ENCODE measurements around the gene RELT. TPM values are rescaled to one million over a fixed set of nuclear protein-coding genes. Genes with fewer than 3 reads are reported as not detected.

RELT gene
- total and polyA plus RNA-seq, 2 experiments from 2014 or later = 2.0 to 6.3 TPM

DNA sequence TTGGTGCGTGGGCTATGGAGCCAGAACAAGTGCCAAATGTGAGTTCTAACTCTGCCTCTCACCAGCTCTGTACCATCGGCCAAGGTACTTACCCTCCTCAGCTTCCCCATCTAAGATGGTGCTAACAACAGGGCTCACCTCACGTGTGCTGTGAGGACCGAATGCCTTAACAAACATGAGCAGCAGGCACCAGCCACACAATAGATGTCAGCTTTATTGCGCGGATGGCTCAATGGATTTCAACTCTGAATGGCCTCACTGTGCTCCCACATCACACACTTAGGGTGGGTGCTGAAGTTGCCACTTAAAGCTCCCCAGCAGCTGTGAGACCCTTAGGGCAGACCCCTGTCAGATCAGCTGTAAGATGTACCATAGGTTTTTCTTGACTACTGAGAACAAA, 24.1 kb downstream of the RELT start:
- no peak overlapping the region for H2AFZ ChIP-seq
- no peak for TF ChIP-seq STAT1 (IDR thresholded peaks at IDR 0.05; ENCODE audit: unreplicated experiment)
- H3K4me1 ChIP-seq (ENCODE audit: insufficient read depth) = no peaks in the 10 kb centered on the region
- no peak overlapping the region for H3K4me3 ChIP-seq
- DNase-seq (ENCODE audit: low spot score) = no peak
- peaks cover 5% of the 10 kb centered on the region for H3K4me1 Mint-ChIP-seq
- no peaks in the 10 kb centered on the region for H3K9me2 ChIP-seq (ENCODE audit: insufficient read depth)
- no peak overlapping the region for H3K4me2 ChIP-seq
- no peak overlapping the region for H3K27ac Mint-ChIP-seq
- ATAC-seq = no peak
- H3K9me3 Mint-ChIP-seq = no peaks in the 10 kb centered on the region; the same call in 2 of the 3 replicates
- no peaks in the 10 kb centered on the region for H3K79me2 ChIP-seq (replicated peaks; ENCODE audit: insufficient read depth)
- H3K4me3 Mint-ChIP-seq = no peak overlapping the region
- H3K27ac ChIP-seq (ENCODE audit: low read depth) = no peak overlapping the region
- no peaks in the 10 kb centered on the region for H3K36me3 ChIP-seq (ENCODE audit: insufficient read depth)
- H3K27me3 ChIP-seq (ENCODE audit: insufficient read depth) = no peaks in the 10 kb centered on the region
- H3K27me3 Mint-ChIP-seq (ENCODE audit: insufficient read depth, low read depth, poor library complexity) = peaks cover 2% of the 10 kb centered on the region
- H3F3A ChIP-seq (replicated peaks; ENCODE audit: low read depth) = 0 out of 2 replicates have a peak, but pooled peaks cover 2% of the 10 kb centered on the region
- no peaks in the 10 kb centered on the region for H3K36me3 Mint-ChIP-seq (ENCODE audit: low read depth)
- no peaks in the 10 kb centered on the region; the same call in 1 of the 2 replicates for H4K20me1 ChIP-seq (replicated peaks; ENCODE audit: insufficient read depth)

DNA sequence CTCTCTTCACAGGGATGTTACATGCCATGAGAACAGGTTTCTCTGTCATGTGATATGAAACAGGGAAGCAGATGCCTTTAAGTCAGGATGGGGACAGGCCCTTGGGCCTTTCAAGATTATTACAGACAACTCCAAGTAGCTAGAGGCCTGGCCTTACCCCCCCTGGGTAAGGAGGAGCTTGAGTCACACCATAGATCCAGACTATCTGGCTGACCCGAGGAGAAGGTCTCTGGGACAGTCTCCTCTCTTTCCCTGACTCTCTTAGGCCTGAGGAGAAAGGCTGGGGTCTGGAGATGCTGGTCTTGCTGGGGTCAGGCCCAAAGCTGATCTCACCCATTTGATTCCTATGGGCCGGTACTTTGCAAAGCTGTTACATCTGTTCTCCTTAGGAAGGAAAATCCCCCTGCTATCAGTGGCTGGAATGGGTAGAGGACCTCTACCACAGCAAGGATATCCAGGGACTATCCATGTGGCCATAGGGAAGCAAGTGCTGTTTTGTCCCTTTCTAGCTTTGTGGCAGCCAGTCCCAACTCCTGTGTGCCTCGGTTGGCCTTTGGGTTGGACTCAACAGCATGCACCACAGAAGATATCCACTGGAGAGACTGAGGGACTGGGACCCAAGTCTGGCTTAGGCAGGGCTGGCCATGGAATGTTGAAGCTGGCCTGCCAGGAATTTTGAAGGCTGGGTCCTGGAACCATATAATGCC, 25.2 kb downstream of the RELT start:
- 0 out of 2 replicates have a peak overlapping the region, but pooled peaks have one; percentile 16 for H3K27ac Mint-ChIP-seq
- H3K4me1 Mint-ChIP-seq = peaks cover 5% of the 10 kb centered on the region

More for the DNA sequence above, 25.2 kb downstream of the RELT start:
- Histone ChIP-seq H3K9me2 (ENCODE audit: insufficient read depth) (no peaks in the 10 kb centered on the region), H3K36me3 (ENCODE audit: insufficient read depth) (no peaks in the 10 kb centered on the region), H3K27ac (ENCODE audit: low read depth) (no peak overlapping the region), H3F3A (replicated peaks; ENCODE audit: low read depth) (0 out of 2 replicates have a peak, but pooled peaks cover 2% of the 10 kb centered on the region), H3K4me2 (no peak overlapping the region), H3K27me3 (ENCODE audit: insufficient read depth) (no peaks in the 10 kb centered on the region), H3K4me1 (ENCODE audit: insufficient read depth) (no peaks in the 10 kb centered on the region), H3K79me2 (replicated peaks; ENCODE audit: insufficient read depth) (no peaks in the 10 kb centered on the region), H3K4me3 (no peak overlapping the region), H2AFZ (no peak overlapping the region), H4K20me1 (replicated peaks; ENCODE audit: insufficient read depth) (no peaks in the 10 kb centered on the region; the same call in 1 of the 2 replicates)
- Mint-ChIP-seq H3K9me3 (no peaks in the 10 kb centered on the region; the same call in 2 of the 3 replicates), H3K36me3 (ENCODE audit: low read depth) (no peaks in the 10 kb centered on the region), H3K4me3 (no peak overlapping the region), H3K27me3 (ENCODE audit: insufficient read depth, low read depth, poor library complexity) (peaks cover 2% of the 10 kb centered on the region)
- DNase-seq (ENCODE audit: low spot score) (no peak), ATAC-seq (no peak)
- TF ChIP-seq NANOG (IDR thresholded peaks at IDR 0.05; ENCODE audit: borderline replicate concordance) (no peak), CREB1 (CRISPR knock-in tag; IDR thresholded peaks at IDR 0.05; ENCODE audit: low read depth) (no peak), EZH2phosphoT487 (IDR thresholded peaks at IDR 0.05; ENCODE audit: unreplicated experiment) (no peak), ZNF114 (CRISPR knock-in tag; IDR thresholded peaks at IDR 0.05) (no peak), POLR2AphosphoS5 (IDR thresholded peaks at IDR 0.05; ENCODE audit: low read depth) (no peak), ZNF331 (CRISPR knock-in tag; IDR thresholded peaks at IDR 0.05; ENCODE audit: low read depth) (no peak), STAT1 (IDR thresholded peaks at IDR 0.05; ENCODE audit: unreplicated experiment) (no peak)
- TF ChIP-seq, protein P1, sequence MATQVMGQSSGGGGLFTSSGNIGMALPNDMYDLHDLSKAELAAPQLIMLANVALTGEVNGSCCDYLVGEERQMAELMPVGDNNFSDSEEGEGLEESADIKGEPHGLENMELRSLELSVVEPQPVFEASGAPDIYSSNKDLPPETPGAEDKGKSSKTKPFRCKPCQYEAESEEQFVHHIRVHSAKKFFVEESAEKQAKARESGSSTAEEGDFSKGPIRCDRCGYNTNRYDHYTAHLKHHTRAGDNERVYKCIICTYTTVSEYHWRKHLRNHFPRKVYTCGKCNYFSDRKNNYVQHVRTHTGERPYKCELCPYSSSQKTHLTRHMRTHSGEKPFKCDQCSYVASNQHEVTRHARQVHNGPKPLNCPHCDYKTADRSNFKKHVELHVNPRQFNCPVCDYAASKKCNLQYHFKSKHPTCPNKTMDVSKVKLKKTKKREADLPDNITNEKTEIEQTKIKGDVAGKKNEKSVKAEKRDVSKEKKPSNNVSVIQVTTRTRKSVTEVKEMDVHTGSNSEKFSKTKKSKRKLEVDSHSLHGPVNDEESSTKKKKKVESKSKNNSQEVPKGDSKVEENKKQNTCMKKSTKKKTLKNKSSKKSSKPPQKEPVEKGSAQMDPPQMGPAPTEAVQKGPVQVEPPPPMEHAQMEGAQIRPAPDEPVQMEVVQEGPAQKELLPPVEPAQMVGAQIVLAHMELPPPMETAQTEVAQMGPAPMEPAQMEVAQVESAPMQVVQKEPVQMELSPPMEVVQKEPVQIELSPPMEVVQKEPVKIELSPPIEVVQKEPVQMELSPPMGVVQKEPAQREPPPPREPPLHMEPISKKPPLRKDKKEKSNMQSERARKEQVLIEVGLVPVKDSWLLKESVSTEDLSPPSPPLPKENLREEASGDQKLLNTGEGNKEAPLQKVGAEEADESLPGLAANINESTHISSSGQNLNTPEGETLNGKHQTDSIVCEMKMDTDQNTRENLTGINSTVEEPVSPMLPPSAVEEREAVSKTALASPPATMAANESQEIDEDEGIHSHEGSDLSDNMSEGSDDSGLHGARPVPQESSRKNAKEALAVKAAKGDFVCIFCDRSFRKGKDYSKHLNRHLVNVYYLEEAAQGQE (IDR thresholded peaks at IDR 0.05; ENCODE audit: unreplicated experiment) = no peak
- TF ChIP-seq, protein P2, sequence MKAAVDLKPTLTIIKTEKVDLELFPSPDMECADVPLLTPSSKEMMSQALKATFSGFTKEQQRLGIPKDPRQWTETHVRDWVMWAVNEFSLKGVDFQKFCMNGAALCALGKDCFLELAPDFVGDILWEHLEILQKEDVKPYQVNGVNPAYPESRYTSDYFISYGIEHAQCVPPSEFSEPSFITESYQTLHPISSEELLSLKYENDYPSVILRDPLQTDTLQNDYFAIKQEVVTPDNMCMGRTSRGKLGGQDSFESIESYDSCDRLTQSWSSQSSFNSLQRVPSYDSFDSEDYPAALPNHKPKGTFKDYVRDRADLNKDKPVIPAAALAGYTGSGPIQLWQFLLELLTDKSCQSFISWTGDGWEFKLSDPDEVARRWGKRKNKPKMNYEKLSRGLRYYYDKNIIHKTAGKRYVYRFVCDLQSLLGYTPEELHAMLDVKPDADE (IDR thresholded peaks at IDR 0.05) = no peak
- TF ChIP-seq, protein P3, sequence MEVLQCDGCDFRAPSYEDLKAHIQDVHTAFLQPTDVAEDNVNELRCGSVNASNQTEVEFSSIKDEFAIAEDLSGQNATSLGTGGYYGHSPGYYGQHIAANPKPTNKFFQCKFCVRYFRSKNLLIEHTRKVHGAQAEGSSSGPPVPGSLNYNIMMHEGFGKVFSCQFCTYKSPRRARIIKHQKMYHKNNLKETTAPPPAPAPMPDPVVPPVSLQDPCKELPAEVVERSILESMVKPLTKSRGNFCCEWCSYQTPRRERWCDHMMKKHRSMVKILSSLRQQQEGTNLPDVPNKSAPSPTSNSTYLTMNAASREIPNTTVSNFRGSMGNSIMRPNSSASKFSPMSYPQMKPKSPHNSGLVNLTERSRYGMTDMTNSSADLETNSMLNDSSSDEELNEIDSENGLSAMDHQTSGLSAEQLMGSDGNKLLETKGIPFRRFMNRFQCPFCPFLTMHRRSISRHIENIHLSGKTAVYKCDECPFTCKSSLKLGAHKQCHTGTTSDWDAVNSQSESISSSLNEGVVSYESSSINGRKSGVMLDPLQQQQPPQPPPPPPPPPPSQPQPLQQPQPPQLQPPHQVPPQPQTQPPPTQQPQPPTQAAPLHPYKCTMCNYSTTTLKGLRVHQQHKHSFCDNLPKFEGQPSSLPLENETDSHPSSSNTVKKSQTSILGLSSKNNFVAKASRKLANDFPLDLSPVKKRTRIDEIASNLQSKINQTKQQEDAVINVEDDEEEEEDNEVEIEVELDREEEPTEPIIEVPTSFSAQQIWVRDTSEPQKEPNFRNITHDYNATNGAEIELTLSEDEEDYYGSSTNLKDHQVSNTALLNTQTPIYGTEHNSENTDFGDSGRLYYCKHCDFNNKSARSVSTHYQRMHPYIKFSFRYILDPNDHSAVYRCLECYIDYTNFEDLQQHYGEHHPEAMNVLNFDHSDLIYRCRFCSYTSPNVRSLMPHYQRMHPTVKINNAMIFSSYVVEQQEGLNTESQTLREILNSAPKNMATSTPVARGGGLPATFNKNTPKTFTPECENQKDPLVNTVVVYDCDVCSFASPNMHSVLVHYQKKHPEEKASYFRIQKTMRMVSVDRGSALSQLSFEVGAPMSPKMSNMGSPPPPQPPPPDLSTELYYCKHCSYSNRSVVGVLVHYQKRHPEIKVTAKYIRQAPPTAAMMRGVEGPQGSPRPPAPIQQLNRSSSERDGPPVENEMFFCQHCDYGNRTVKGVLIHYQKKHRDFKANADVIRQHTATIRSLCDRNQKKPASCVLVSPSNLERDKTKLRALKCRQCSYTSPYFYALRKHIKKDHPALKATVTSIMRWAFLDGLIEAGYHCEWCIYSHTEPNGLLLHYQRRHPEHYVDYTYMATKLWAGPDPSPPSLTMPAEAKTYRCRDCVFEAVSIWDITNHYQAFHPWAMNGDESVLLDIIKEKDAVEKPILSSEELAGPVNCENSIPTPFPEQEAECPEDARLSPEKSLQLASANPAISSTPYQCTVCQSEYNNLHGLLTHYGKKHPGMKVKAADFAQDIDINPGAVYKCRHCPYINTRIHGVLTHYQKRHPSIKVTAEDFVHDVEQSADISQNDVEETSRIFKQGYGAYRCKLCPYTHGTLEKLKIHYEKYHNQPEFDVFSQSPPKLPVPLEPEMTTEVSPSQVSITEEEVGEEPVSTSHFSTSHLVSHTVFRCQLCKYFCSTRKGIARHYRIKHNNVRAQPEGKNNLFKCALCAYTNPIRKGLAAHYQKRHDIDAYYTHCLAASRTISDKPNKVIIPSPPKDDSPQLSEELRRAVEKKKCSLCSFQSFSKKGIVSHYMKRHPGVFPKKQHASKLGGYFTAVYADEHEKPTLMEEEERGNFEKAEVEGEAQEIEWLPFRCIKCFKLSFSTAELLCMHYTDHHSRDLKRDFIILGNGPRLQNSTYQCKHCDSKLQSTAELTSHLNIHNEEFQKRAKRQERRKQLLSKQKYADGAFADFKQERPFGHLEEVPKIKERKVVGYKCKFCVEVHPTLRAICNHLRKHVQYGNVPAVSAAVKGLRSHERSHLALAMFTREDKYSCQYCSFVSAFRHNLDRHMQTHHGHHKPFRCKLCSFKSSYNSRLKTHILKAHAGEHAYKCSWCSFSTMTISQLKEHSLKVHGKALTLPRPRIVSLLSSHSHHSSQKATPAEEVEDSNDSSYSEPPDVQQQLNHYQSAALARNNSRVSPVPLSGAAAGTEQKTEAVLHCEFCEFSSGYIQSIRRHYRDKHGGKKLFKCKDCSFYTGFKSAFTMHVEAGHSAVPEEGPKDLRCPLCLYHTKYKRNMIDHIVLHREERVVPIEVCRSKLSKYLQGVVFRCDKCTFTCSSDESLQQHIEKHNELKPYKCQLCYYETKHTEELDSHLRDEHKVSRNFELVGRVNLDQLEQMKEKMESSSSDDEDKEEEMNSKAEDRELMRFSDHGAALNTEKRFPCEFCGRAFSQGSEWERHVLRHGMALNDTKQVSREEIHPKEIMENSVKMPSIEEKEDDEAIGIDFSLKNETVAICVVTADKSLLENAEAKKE (CRISPR knock-in tag; IDR thresholded peaks at IDR 0.05) = no peak

Measured in GM23338 (cell line).